Activated CD8-positive, alpha-beta memory T cell treated with anti-CD3 and anti-CD28 coated beads for 1 hour (primary cell): ENCODE results near the gene DHX9.

Experiments used
- DNase-seq, 2 donors: peaks; one replicate each; pipeline ENCODE4 v3.0.0-alpha.2; 2020; ENCODE audit warnings: low read depth in 1 of 2; ENCODE audit errors: extremely low read depth in 1 of 2

Gene DHX9

DNA sequence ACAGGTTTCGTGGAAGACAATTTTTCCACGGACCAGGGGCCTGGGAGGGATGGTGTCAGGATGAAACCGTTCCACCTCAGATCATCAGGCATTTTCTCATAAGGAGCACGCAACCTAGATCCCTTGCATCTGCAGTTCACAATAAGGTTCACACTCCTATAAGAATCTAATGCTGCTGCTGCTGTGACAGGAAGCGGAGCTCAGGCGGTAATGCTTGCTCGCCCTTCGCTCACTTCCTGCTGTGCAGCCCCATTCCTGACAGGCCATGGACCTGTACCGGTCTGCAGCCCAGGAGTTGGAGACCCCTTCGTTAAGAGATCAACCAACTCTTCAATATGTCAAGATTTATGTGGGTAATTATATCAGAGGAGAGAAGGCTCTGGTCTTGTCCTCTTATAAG is 3.3 kb upstream of the DHX9 start:
- no peak for DNase-seq

DNA sequence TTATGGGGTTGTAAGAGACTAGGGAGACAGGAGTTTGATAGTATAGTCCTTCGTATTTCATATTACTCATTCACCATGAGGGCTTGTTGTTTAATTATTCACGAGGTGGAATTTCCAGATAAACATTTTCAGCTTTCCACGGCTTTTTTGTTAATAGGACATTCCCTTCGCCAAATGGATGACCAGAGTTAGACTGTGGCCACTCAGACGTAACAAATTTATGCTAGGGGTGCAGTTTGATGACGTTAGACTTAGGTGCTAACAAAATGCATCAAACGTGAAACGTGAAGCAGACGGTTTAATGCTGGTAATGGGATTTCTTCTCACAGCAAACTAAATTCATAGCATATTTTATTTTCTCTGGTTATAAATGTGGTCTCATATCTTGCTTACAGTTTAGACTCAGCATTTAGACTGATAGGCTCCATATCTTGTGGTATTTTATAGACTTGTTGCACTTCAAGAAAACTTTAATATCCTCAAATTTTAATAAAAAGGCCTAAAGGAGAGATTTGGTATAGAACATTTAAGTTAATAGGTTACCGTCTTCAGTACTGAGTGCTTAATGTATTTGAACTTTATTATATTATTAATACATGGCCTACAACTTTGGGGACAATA is 2.3 kb downstream of the DHX9 start:
- DNase-seq = no peak

DNA sequence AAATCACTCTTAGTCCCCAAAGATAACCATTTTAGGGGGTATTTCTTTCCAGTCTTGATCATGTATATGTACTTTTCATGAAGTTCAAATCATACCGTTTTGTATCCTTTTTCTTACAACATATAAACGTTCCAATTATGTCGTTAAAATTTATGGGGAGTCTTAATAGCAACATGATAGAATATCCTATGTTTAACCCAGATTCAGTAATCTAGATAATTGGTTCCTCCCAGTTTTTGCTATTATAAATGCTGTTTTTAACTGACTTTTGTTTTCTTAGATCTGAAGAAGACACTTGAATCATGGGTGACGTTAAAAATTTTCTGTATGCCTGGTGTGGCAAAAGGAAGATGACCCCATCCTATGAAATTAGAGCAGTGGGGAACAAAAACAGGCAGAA is 3.1 kb downstream of the DHX9 start:
- no peak for DNase-seq

DNA sequence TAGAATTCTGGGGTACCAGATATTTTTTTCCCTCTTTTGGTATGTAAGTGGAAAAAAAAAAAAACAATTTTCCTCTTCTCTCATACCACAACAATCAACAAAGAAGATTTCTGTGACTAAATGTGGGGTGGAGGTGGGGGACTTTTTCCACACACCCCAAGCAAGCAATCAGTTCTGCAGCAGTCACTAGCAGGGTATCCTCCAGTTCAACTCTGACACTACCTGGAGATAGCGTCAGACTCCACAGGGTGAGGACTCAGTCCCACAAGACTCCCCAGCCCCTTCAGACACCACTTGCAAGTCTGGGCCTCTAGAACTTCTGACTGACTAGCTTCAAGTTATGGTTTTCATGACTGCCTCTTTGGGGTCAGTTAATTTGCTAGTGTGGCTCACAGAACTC is 6.2 kb downstream of the DHX9 start:
- DNase-seq = no peak

DNA sequence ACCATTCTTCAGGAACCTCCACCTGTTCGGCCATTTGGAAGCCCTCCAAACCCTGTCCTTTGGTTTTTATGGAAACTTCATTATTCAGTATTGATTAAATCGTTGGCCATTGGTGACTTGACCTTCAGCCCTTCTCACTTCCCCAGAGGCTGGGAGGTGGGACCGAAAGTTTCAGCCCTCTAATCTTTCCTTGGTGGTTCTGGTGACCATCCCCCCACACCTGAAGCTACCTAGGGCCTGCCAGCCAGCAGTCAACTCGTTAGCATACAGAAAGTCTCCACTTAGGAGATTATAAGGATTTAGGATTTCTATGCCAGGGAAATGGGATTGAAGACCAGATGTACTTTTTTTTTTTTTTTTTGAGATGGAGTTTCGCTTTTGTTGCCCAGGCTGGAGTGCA is 6.7 kb downstream of the DHX9 start:
- DNase-seq = no peak

DNA sequence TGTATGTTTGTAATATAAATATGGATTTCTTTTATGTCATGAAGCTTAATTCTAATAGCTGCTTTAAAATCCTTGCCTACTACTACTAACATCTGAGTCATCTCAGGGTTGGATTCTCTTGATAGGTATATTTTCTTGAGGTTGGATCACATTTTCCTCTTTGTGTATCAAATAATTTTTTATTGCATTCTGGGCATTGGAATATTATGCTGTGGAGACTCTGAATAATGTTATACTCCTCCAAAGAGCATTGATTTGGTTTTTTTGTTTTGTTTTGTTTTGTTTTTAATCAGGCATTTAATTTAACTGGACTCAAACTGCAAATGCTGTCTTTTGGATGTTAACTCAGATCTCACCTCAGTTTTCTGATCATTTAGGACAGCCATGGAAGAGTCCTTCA is 8.0 kb downstream of the DHX9 start:
- no peak for DNase-seq

DNA sequence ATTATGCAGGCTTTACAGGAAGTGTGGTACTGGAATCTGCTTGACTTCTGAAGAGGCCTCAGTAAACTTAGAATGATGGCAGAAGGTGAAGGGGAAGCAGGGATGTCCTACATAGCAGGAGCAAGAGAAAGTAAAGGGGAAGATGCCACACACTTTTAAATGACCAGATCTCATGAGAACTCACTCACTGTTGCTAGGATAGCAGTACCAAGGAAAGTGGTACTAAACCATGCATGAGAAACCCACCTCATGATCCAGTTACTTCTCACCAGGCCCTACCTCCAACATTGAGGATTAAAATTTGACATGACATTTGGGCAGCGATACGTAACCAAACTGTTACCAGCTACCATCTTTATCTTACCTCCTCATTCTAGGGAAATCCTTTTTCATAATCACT is 9.6 kb downstream of the DHX9 start:
- no peak for DNase-seq

DNA sequence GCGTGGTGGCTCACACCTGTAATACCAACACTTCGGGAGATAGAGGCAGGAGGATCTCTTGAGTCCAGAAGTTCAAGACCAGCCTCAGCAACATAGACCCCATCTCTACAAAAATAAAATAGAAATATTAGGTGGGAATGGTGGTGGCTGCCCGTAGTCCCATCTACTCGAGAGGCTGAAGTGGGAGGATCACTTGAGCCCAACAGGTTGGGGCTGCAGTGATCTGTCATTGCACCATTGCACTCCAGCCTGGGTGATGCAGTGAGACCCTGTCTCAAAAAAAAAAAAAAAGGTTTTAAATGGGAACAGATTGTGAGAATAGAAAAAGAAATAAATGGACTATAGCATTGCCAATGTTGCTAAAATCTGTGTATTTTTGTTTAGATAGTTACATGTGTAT is 11.2 kb downstream of the DHX9 start:
- DNase-seq = no peak

DNA sequence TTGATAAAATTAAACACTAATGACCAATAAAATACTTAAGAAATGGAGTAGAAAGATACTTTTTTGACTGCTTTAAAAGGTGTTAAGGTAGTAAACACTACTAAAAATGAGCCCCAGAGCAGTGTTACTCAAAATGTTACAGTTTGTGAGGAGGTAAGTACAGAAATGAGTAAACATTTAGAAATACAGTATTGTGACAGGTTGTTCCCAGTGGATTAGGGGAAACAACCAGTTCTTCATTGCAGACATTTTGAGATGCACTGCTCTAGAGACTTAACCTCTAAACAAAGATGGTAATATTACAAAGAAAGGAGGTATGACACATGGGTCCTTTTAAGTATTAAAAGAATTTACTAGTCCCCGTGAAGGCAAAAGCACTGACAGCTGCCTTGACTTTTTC is 12.7 kb downstream of the DHX9 start:
- no peak for DNase-seq

DNA sequence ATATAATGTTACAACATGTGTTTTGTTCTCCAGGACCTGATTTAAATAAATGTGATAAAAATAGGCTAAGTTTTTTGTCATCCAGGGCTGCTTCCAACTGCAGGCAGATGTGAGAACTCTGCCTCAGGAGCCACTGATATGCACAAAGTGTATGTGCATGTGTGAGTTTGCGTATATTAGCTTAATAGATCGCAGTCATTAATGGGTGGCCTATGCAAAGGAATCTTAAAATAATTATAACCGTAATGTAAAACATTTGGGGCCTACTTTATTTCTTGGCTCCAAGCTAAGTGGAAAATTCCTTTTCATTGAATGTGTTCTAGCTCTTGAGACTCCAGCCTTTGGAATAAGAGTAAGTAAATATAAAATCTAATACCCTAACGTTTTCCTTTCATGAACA is 16.8 kb downstream of the DHX9 start:
- no peak for DNase-seq

DNA sequence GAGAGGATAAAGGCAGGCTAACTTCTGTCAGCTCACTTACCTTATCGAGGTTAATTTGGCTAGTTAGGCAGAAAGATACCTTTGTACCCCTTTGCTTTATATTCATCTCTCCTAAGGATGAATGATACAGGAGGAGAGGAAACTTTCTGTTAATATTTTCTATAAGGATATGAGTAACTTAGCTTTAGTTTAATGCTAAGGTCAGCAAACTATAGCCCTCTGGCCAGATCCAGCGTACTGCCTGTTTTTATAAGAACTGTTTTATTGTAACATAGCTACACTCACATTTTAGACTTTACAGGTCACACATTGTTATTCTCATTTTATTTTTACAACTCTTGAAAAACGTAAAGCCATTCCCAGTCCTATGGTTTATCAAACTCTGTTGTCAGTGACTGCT is 18.1 kb downstream of the DHX9 start:
- DNase-seq = no peak

DNA sequence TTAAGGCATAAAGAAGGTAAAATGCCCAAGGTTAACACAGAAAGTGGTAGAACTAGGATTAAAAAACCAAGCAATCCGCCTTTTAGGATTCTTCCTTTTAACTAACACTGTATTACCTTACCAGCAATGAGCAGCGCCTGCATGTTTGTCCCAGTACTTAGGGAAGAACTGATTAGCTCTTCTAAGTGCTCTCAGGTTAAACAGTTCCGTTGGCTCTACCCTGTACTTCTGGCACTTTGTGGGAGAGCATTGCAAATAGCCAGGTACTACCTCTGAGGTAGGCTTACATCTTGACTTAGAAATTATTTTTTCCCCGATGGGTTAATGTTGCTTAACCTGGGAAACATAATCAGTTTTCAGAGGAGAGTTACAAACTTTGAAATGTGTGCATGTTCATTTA is 21.5 kb downstream of the DHX9 start:
- no peak for DNase-seq

DNA sequence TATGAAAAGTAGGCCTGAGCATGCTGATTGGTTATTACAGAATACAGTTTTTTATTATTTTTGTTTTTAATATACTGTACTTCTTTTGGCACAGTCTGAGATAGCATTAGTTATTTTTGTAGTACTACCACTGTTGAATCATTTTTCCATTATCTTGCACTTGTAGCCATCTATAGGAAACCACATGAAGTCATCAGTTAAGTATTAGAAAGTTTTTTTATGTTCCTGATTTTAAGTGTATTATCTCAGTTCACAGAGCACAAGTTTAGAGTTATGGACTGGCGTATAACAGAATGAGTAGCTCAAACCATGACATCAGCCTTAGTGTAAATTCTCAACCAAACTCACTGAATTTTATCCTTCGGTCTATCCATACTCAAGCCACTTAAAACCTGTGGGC is 22.8 kb downstream of the DHX9 start:
- DNase-seq = no peak

DNA sequence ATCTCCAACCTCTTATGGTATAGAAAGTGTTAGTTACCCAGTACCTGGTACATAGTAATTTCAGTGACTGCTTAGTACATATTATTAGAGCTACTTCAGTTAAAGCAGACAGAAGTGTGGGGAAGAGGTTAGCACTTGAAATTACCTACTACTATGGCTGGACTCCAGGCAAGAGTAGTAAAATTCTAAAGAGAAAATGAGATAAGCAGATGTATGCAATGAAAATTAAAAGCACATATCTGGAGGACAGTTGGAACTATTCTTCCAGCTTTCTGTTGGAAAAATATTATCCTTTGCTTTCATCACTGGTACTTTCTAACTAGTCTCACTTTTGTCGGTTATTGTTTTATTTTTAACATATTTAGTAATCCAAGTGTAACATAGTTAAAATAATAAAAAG is 23.7 kb downstream of the DHX9 start:
- DNase-seq = no peak

DNA sequence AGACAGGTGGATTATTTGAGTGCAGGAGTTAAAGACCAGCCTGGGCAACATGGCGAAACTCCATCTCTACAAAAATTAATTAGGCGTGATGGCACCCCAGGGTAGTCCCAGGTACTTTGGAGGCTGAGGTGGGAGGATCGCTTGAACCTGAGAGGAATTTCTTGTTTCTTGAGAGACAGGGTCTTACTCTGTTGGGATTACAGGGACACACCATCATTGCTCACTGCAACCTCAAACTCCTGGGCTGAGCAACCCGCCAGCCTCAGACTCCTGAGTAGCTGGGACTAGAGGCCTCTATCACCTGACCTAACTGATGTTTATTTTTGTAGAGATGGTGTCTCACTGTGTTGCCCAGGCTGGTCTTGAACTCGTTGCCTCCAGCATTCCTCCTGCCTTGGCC is 24.8 kb downstream of the DHX9 start:
- no peak for DNase-seq

DNA sequence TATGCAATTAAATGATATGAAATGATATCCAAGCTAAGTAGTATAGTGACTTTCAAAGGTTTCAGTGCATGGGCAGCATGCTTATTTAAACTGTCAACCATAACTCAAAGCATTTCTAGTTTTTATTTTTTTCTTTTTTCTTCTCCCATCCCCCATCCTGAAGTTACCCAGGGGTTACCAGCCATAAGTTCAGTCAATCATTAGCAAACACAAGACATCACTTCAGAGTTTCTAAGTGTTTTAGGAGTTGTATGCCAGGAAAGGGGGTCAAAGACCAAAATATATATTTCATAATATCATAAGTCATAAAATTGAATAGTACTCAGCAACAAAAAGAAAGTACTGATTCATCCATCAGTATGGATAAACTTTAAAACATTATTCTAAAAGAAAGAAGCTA is 28.7 kb downstream of the DHX9 start:
- no peak for DNase-seq

DNA sequence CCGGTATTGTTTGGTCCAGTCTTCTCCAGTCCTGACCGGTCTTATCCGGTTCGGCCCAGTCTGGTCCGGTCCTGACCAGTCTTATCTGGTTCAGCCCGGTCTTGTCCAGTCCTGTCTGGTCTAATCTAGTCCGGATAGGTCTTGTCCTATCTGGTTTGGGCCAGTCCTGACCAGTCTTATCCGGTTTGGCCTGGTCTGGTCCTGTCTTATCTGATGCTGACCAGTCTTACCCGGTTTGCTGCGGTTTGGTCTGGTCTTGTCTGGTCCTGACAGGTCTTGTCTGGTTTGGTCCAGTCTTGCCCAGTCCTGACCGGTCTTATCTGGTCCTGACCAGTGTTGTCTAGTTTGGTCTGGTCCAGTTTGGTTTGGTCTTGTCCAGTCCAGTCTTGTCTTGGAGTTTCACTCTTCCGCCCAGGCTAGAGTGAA is 30.1 kb downstream of the DHX9 start:
- no peak for DNase-seq

DNA sequence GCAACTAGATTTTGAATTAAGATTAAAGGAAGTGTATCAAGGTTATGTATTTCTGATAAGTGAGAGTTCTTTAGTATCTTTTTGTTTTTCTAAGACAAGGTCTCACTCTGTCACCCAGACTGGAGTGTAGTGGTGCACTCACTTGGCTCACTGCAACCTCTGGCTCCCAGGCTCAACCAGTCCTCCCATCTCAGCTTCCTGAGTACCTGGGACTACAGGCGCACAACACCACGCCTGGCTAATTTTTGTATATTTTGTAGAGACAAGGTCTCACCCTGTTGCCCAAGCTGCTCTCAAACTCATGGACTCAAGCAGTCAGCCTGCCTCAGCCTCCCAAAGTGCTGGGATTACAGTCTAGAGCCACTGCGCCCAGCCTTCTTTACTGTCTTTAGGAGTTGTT is 33.7 kb downstream of the DHX9 start:
- DNase-seq = no peak

DNA sequence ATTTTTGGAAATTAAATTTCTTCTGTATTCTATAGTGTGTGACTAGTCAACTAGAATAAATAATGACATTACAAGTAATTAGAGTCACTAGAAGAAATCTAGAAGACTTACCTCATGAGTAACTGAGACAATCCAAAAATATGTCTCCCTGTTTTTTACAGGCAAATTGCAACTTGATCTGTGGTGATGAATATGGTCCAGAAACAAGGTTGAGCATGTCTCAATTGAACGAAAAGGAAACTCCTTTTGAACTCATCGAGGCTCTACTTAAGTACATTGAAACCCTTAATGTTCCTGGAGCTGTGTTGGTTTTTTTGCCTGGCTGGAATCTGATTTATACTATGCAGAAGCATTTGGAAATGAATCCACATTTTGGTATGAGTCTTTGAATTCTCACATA is 36.7 kb downstream of the DHX9 start:
- DNase-seq = no peak

DNA sequence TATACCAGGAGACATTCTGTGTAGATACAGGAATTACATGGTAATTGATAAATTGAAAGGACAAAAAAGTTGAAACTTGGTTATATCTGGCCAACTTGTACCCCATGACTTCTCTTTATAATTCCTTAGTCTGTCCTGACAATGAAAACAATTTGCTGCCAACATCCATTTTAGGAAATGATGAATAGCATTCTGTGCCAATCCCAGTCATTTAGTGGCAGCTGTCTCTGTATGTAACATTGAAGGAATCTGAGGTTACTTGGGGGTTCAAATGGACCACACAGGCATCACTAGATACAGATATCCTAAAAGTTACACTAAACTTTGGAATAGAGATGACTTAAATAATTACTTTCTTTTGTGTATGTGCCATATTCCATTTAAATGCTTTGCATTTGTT is 38.2 kb downstream of the DHX9 start:
- DNase-seq = no peak

DNA sequence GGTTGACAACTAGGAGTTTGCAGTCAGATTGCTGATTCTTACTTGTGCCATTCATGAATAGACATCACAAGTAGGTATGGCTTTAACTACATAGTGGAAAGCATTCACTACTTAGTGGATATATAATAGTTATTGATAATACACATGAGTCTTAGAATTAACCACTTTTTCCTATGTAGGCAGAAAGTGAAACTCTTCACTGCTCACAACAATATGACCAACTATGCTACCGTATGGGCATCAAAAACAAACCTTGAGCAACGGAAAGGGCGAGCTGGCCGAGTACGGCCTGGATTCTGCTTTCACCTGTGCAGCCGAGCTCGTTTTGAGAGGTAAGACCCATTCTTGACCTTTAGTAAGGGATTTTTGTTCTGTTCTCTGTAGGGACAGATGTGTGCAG is 38.7 kb downstream of the DHX9 start:
- DNase-seq = no peak

DNA sequence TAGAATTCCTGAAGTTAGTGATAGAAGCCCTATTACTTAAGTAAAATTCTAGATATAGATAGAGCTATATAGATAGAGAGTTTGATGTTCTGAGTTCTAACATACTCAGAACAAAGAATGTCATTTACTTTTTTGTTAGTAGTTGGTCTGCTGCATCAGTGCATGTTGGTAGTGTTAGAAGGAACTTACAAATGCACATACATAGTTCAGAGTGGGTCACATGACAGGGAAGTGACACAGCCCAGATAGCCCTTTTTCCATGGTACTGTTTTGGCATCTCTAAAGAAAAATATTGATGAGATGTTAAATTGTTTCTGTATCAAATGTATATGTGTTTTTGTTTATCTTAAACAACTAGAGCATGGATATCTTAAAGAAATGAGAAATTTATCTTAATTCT is 45.7 kb downstream of the DHX9 start:
- DNase-seq = no peak

DNA sequence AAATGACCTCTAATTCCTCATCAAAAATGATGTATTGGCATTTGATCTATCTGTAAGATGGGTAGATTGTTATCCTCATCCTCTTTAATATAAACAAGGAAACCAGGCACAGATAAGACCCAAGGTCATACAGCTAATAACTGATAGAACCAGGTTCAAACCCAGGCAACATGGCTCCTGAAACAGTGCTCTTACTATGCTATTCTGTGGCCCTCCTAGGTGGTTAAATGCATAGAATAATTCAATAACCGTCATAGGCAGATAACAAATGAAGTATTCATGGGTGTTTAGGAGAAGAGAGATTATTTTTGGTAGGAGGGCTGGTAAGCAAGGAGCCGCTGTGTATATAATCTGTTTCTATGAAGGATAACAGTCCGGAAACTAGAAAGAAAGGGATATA is 46.4 kb downstream of the DHX9 start:
- DNase-seq = no peak

DNA sequence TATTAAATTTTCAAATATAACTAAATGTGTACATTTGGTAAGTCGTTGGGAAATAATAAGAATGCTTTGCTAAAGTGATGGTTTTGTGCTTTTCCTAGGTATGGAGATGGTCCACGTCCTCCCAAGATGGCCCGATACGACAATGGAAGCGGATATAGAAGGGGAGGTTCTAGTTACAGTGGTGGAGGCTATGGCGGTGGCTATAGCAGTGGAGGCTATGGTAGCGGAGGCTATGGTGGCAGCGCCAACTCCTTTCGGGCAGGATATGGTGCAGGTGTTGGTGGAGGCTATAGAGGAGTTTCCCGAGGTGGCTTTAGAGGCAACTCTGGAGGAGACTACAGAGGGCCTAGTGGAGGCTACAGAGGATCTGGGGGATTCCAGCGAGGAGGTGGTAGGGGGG is 47.8 kb downstream of the DHX9 start:
- no peak for DNase-seq
